Thoracic aorta (tissue), 2 donors: ENCODE results near the gene KRT72. TPM values are rescaled to one million over a fixed set of nuclear protein-coding genes. Genes with fewer than 3 reads are reported as not detected.

Source experiments
- ATAC-seq: fragments of 150-250 bp; one replicate; pipeline ENCODE4 v1.8.0; 2017; ENCODE audit warnings: low read depth; ENCODE audit not compliant: insufficient number of reproducible peaks, low FRiP score
- DNase-seq: peaks from one replicate; pipeline ENCODE4 v3.0.0-alpha.2; 2020; ENCODE audit warnings: low spot score
- H3K27ac ChIP-seq, 2 donors: fragments of 200-600 bp; sonication (generic); 1 replicate in 1 of 2; 2 replicates in 1 of 2; pipeline ENCODE4 v1.5.1; 2016; ENCODE audit warnings: mild to moderate bottlenecking in 2 of 2, moderate library complexity in 2 of 2
- H3K27me3 ChIP-seq: fragments of 200-600 bp; sonication (generic); replicated peaks from 2 replicates; pipeline ENCODE4 v1.6.0; 2016; ENCODE audit warnings: mild to moderate bottlenecking; ENCODE audit not compliant: insufficient read depth
- H3K36me3 ChIP-seq: fragments of 200-600 bp; sonication (generic); one replicate; pipeline ENCODE4 v1.5.1; 2016
- H3K4me1 ChIP-seq, 2 donors: fragments of 200-600 bp; sonication (generic); 1 replicate in 1 of 2; 2 replicates in 1 of 2; pipeline versions ENCODE4 v1.5.1 to v1.6.0; 2016; ENCODE audit warnings: low read depth in 2 of 2, mild to moderate bottlenecking in 1 of 2; ENCODE audit not compliant: control insufficient read depth in 1 of 2
- H3K4me3 ChIP-seq: fragments of 200-600 bp; sonication (generic); 2 replicates; pipeline ENCODE4 v1.5.1; 2016; ENCODE audit warnings: mild to moderate bottlenecking
- H3K9me3 ChIP-seq: fragments of 200-600 bp; sonication (generic); 2 replicates; pipeline ENCODE4 v1.5.1; 2016
- total RNA-seq, 2 donors: library from RNA; depleted of rRNA; stranded (reverse); fragments of >200 nt; gene quantifications; one replicate each; pipeline versions ENCODE4 v1.1.0 to v1.2.3, GENCODE V29; 2016
- TF ChIP-seq, protein P1 (sequence below): fragments of 200-600 bp; sonication (generic); IDR thresholded peaks from one replicate; pipeline ENCODE4 v1.5.1; 2019; ENCODE audit warnings: antibody characterized with exemption

The KRT72 gene
- total RNA-seq, 2 donors from 2014 or later, result not detected

- H3K27me3 ChIP-seq, result no peaks in the 10 kb centered on the region
- no peaks in the 10 kb centered on the region for H3K9me3 ChIP-seq
- H3K4me3 ChIP-seq, result no peak overlapping the region
- H3K27ac ChIP-seq, result no peak overlapping the region
- TF ChIP-seq, protein P1, sequence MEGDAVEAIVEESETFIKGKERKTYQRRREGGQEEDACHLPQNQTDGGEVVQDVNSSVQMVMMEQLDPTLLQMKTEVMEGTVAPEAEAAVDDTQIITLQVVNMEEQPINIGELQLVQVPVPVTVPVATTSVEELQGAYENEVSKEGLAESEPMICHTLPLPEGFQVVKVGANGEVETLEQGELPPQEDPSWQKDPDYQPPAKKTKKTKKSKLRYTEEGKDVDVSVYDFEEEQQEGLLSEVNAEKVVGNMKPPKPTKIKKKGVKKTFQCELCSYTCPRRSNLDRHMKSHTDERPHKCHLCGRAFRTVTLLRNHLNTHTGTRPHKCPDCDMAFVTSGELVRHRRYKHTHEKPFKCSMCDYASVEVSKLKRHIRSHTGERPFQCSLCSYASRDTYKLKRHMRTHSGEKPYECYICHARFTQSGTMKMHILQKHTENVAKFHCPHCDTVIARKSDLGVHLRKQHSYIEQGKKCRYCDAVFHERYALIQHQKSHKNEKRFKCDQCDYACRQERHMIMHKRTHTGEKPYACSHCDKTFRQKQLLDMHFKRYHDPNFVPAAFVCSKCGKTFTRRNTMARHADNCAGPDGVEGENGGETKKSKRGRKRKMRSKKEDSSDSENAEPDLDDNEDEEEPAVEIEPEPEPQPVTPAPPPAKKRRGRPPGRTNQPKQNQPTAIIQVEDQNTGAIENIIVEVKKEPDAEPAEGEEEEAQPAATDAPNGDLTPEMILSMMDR, result no peak
- H3K36me3 ChIP-seq, result no peaks in the 10 kb centered on the region
- H3K4me1 ChIP-seq, result no peaks in the 10 kb centered on the region
- DNase-seq (no peak), ATAC-seq (no peak)
Measured at GRCh38 chr12:52606581-52607218, 5.4 kb upstream of the KRT72 start.

DNA sequence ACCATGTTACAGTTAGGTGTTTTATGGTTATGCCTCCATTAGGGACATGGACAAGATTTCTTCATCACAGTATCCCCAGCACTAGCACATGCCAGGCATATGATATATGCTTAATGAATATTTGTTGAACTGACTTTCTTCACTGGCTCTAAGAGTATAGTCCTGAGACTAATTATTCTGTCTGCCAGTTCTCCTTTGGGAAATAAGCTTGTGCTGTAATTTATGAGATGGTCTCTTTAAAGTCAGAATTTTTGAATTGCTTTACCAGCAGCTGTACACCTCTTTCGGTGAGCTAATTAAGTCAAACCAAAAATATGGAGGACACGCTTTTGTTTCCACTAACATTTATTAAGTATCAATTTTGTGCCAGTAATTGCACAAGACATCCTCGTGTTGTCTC, 4.8 kb upstream of the KRT72 start:
- Histone ChIP-seq H3K9me3 (no peaks in the 10 kb centered on the region), H3K36me3 (no peaks in the 10 kb centered on the region), H3K4me1 (no peaks in the 10 kb centered on the region), H3K4me3 (no peak overlapping the region), H3K27me3 (no peaks in the 10 kb centered on the region), H3K27ac (no peak overlapping the region)
- ATAC-seq (no peak), DNase-seq (no peak)
- TF ChIP-seq, protein P1, result no peak

GRCh38 chr12:52605542-52605941, 4.3 kb upstream of the KRT72 start:
- H3K4me3 ChIP-seq, result no peak overlapping the region
- no peaks in the 10 kb centered on the region for H3K27me3 ChIP-seq
- no peak overlapping the region for H3K27ac ChIP-seq
- no peaks in the 10 kb centered on the region for H3K36me3 ChIP-seq
- TF ChIP-seq, protein P1, result no peak
- ATAC-seq, result no peak
- no peak for DNase-seq
- H3K4me1 ChIP-seq, result no peaks in the 10 kb centered on the region
- H3K9me3 ChIP-seq, result no peaks in the 10 kb centered on the region

DNA sequence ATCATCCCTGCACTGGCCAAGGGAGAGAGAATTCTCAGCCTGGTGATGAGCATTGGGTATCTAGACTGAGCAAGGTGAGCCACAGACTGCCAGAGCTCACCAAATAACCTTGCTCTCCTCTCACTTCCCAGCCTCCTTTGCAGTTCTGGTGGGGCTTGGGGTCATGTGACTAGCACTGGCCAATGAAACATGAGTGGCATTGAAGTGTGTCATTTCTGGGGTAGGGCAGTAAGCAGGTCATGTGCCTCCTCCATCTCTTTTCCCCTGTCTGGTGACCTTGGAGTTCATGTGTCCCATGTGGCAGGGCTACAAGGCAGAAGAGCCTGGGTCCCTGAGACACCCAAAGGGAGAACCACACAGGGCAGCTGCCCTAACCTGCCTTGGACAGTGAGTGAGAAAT, 3.6 kb upstream of the KRT72 start:
- TF ChIP-seq, protein P1, result no peak
- DNase-seq (no peak), ATAC-seq (no peak)
- Histone ChIP-seq H3K27me3 (no peaks in the 10 kb centered on the region), H3K27ac (no peak overlapping the region), H3K4me1 (no peaks in the 10 kb centered on the region), H3K4me3 (no peak overlapping the region), H3K36me3 (no peaks in the 10 kb centered on the region), H3K9me3 (no peaks in the 10 kb centered on the region)

GRCh38 chr12:52603314-52603713, 2.1 kb upstream of the KRT72 start:
- H3K27ac ChIP-seq, result no peak overlapping the region
- TF ChIP-seq, protein P1, result no peak
- ATAC-seq (no peak), DNase-seq (no peak)
- H3K9me3 ChIP-seq, result no peaks in the 10 kb centered on the region
- H3K36me3 ChIP-seq, result no peaks in the 10 kb centered on the region
- H3K27me3 ChIP-seq, result no peaks in the 10 kb centered on the region
- H3K4me3 ChIP-seq, result no peak overlapping the region
- no peaks in the 10 kb centered on the region for H3K4me1 ChIP-seq
